Adrenal gland (tissue), 5 donors: ENCODE measurements around the gene KIF16B.

Experiments used
- POLR2A ChIP-seq, 2 donors: fragments of 450-650 bp; IDR thresholded peaks; one replicate each; pipeline ENCODE4 v1.6.1; 2017; ENCODE audit warnings: antibody characterized with exemption in 2 of 2, mild to moderate bottlenecking in 2 of 2, moderate library complexity in 1 of 2
- TF ChIP-seq, protein P1 (sequence below), 6 experiments: fragments of 450-650 bp in 4 of 6; fragments of 200-600 bp in 2 of 6; sonication (generic) in 1 of 6; IDR thresholded peaks; 1 replicate in 5 of 6; 2 replicates in 1 of 6; pipeline versions ENCODE4 v1.5.1 to v1.8.0; 2016 to 2021; ENCODE audit warnings: antibody characterized with exemption in 6 of 6, mild to moderate bottlenecking in 2 of 6, moderate library complexity in 1 of 6
- donor health status: DM: no; HTN: no; CAD: no.

DNA sequence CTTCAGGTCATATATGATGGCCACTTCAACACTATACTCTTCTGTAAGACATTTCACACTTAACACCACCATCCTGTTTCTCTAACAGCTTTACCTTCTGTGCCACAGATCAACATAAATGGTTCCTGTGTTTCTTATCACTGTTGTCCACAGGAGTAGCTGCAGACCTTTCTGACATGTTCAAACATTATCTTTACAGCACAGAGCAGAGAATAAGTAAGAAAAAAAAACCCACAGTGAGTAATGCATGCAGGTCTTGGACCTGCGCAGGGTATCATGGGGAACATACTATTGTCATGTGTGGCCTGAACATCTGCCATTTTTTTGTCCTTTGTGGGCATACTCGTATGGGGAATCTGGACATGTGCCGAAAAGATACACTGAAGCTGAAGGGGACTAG is 161.9 kb downstream of the KIF16B start:
- TF ChIP-seq, protein P1, sequence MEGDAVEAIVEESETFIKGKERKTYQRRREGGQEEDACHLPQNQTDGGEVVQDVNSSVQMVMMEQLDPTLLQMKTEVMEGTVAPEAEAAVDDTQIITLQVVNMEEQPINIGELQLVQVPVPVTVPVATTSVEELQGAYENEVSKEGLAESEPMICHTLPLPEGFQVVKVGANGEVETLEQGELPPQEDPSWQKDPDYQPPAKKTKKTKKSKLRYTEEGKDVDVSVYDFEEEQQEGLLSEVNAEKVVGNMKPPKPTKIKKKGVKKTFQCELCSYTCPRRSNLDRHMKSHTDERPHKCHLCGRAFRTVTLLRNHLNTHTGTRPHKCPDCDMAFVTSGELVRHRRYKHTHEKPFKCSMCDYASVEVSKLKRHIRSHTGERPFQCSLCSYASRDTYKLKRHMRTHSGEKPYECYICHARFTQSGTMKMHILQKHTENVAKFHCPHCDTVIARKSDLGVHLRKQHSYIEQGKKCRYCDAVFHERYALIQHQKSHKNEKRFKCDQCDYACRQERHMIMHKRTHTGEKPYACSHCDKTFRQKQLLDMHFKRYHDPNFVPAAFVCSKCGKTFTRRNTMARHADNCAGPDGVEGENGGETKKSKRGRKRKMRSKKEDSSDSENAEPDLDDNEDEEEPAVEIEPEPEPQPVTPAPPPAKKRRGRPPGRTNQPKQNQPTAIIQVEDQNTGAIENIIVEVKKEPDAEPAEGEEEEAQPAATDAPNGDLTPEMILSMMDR (IDR thresholded peaks at IDR 0.05): no peak
- no peak for TF ChIP-seq POLR2A (IDR thresholded peaks at IDR 0.05)
